Transverse colon (tissue), 3 donors: ENCODE measurements around the gene TAF4.

ENCODE experiments used
- EP300 ChIP-seq: sonication (generic); formaldehyde crosslinking; IDR thresholded peaks from one replicate; pipeline ENCODE4 v1.6.1; 2017; ENCODE audit warnings: antibody characterized with exemption, low read depth
- POLR2A ChIP-seq: fragments of 450-650 bp; IDR thresholded peaks from one replicate; pipeline ENCODE4 v1.6.1; 2016; ENCODE audit warnings: antibody characterized with exemption, mild to moderate bottlenecking, moderate library complexity
- TF ChIP-seq, protein P1 (sequence below), 5 experiments: fragments of 200-600 bp in 3 of 5; fragments of 450-650 bp in 2 of 5; sonication (generic) in 3 of 5; IDR thresholded peaks; 1 replicate in 2 of 5; 2 replicates in 3 of 5; pipeline ENCODE4 v1.5.1; 2016 to 2017; ENCODE audit warnings: antibody characterized with exemption in 5 of 5, inconsistent platforms in 3 of 5, mild to moderate bottlenecking in 2 of 5, moderate library complexity in 1 of 5

DNA sequence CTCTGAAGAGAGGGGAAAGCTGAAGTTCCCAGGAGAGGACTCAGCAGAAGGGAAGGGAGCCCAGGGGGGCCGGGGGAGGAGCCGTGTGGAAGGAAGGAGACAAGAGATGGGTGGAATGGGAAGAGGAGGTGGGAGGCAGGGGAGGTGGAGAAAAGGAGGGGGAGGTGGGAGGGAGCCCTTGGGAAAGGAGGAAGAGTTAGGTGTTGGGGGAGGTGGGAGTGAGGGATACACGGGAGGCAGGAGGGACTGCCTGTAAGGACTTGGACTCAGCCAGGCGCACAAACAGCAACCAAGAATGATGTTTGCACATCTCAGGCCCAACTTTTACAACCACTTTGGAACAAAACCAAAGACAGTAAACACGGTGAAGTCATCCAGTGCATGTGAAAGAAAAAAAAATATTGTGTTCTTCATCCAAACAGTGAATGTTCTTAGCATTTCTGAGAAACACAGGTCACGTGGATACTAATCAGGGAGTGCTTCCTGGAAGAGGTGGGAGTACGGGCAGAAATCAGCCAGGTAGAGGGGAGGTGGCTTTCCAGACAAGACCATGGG lies 39.2 kb upstream of the TAF4 start:
- TF ChIP-seq, protein P1, sequence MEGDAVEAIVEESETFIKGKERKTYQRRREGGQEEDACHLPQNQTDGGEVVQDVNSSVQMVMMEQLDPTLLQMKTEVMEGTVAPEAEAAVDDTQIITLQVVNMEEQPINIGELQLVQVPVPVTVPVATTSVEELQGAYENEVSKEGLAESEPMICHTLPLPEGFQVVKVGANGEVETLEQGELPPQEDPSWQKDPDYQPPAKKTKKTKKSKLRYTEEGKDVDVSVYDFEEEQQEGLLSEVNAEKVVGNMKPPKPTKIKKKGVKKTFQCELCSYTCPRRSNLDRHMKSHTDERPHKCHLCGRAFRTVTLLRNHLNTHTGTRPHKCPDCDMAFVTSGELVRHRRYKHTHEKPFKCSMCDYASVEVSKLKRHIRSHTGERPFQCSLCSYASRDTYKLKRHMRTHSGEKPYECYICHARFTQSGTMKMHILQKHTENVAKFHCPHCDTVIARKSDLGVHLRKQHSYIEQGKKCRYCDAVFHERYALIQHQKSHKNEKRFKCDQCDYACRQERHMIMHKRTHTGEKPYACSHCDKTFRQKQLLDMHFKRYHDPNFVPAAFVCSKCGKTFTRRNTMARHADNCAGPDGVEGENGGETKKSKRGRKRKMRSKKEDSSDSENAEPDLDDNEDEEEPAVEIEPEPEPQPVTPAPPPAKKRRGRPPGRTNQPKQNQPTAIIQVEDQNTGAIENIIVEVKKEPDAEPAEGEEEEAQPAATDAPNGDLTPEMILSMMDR (IDR thresholded peaks at IDR 0.05) = no peak
- no peak for TF ChIP-seq EP300
- TF ChIP-seq POLR2A = no peak
